H9 (cell line): Measurements from ENCODE around the gene COPRS. TPM values are rescaled to one million over a fixed set of nuclear protein-coding genes. Genes with fewer than 3 reads are reported as not detected.

Experiments
- DNase-seq: peaks from one replicate; pipeline ENCODE4 v3.0.0-alpha.2; 2017
- H2AFZ ChIP-seq: one replicate; pipeline ENCODE4 v1.6.1; 2013; ENCODE audit warnings: mild to moderate bottlenecking, low read length, control low read depth, moderate library complexity
- H2AK5ac ChIP-seq: 2 replicates; pipeline ENCODE4 v1.6.1; 2013; ENCODE audit warnings: low read length, control low read depth, mixed read lengths; ENCODE audit not compliant: insufficient read length
- H2BK120ac ChIP-seq: one replicate; pipeline ENCODE4 v1.6.1; 2013; ENCODE audit warnings: low read depth, mild to moderate bottlenecking, low read length, control low read depth, inconsistent platforms; ENCODE audit not compliant: poor library complexity, severe bottlenecking
- H2BK12ac ChIP-seq: 2 replicates; pipeline ENCODE4 v1.6.1; 2013; ENCODE audit warnings: low read length, control low read depth, mixed read lengths, low read depth; ENCODE audit not compliant: insufficient read length
- H2BK15ac ChIP-seq: 2 replicates; pipeline ENCODE4 v1.6.1; 2013; ENCODE audit warnings: low read depth, low read length, control low read depth
- H2BK20ac ChIP-seq: one replicate; pipeline ENCODE4 v1.6.1; 2013; ENCODE audit warnings: low read depth, mild to moderate bottlenecking, low read length, control low read depth, inconsistent platforms; ENCODE audit not compliant: poor library complexity, severe bottlenecking
- H2BK5ac ChIP-seq: 2 replicates; pipeline ENCODE4 v1.6.1; 2013; ENCODE audit warnings: low read length, control low read depth, mixed read lengths; ENCODE audit not compliant: insufficient read length
- H3K14ac ChIP-seq: 2 replicates; pipeline ENCODE4 v1.6.1; 2013; ENCODE audit warnings: low read length, control low read depth; ENCODE audit not compliant: insufficient read depth
- H3K18ac ChIP-seq: 2 replicates; pipeline ENCODE4 v1.6.1; 2013; ENCODE audit warnings: low read depth, mild to moderate bottlenecking, mixed read lengths, low read length, control low read depth; ENCODE audit not compliant: insufficient read length
- H3K23ac ChIP-seq: 2 replicates; pipeline ENCODE4 v1.6.1; 2013; ENCODE audit warnings: low read length, control low read depth, mixed read lengths, low read depth; ENCODE audit not compliant: insufficient read length
- H3K23me2 ChIP-seq: 2 replicates; pipeline ENCODE4 v1.6.1; 2013; ENCODE audit warnings: low read depth, mild to moderate bottlenecking, mixed read lengths, low read length, control low read depth; ENCODE audit not compliant: insufficient read length, poor library complexity, severe bottlenecking
- H3K27ac ChIP-seq: 2 replicates; pipeline ENCODE4 v1.5.1; 2013; ENCODE audit warnings: low read length, control low read depth, mixed read lengths, low read depth; ENCODE audit not compliant: insufficient read length
- H3K27me3 ChIP-seq: 2 replicates; pipeline ENCODE4 v1.6.1; 2013; ENCODE audit warnings: low read length, control low read depth, inconsistent platforms; ENCODE audit not compliant: insufficient read depth
- H3K4ac ChIP-seq: 2 replicates; pipeline ENCODE4 v1.6.1; 2013; ENCODE audit warnings: low read depth, mild to moderate bottlenecking, control low read depth, inconsistent platforms, low read length, moderate library complexity
- H3K4me1 ChIP-seq: 2 replicates; pipeline ENCODE4 v1.6.1; 2013; ENCODE audit warnings: low read length, control low read depth, inconsistent platforms; ENCODE audit not compliant: insufficient read depth
- H3K4me2 ChIP-seq: 2 replicates; pipeline ENCODE4 v1.6.1; 2013; ENCODE audit warnings: low read length, control low read depth, mixed read lengths; ENCODE audit not compliant: insufficient read length, insufficient read depth
- H3K56ac ChIP-seq: 2 replicates; pipeline ENCODE4 v1.6.1; 2013; ENCODE audit warnings: low read depth, mild to moderate bottlenecking, mixed read lengths, low read length, control low read depth; ENCODE audit not compliant: insufficient read length
- H3K79me1 ChIP-seq: 2 replicates; pipeline ENCODE4 v1.6.1; 2013; ENCODE audit warnings: low read depth, mild to moderate bottlenecking, moderate library complexity, low read length, control low read depth, inconsistent platforms; ENCODE audit not compliant: insufficient read depth, poor library complexity, severe bottlenecking
- H3K79me2 ChIP-seq: 2 replicates; pipeline ENCODE4 v1.6.1; 2013; ENCODE audit warnings: low read length, control low read depth, inconsistent platforms; ENCODE audit not compliant: insufficient read depth
- H3K9ac ChIP-seq: 2 replicates; pipeline ENCODE4 v1.6.1; 2013; ENCODE audit warnings: low read length, control low read depth, mixed read lengths; ENCODE audit not compliant: insufficient read length; ENCODE audit errors: extremely low read depth
- H3K9me3 ChIP-seq: one replicate; pipeline ENCODE4 v1.6.1; 2013; ENCODE audit warnings: low read depth, low read length, inconsistent platforms; ENCODE audit not compliant: control insufficient read depth
- H3T11ph ChIP-seq: one replicate; pipeline ENCODE4 v1.6.1; 2013; ENCODE audit warnings: mild to moderate bottlenecking, low read length, control low read depth, inconsistent platforms
- H4K20me1 ChIP-seq: one replicate; pipeline ENCODE4 v1.6.1; 2013; ENCODE audit not compliant: control insufficient read depth, insufficient read length, insufficient read depth
- H4K5ac ChIP-seq: 2 replicates; pipeline ENCODE4 v1.6.1; 2013; ENCODE audit warnings: low read depth, mild to moderate bottlenecking, mixed read lengths, low read length, control low read depth; ENCODE audit not compliant: insufficient read length
- H4K8ac ChIP-seq: replicated peaks from 2 replicates; pipeline ENCODE4 v1.6.1; 2013; ENCODE audit warnings: low read length, control low read depth, mixed read lengths, low read depth; ENCODE audit not compliant: insufficient read length
- H4K91ac ChIP-seq: 2 replicates; pipeline ENCODE4 v1.6.1; 2013; ENCODE audit warnings: low read depth, mild to moderate bottlenecking, moderate library complexity, mixed read lengths, low read length, control low read depth; ENCODE audit not compliant: insufficient read length
- H3K27ac Mint-ChIP-seq, 3 experiments: 2 replicates in 2 of 3; 3 replicates in 1 of 3; pipeline ENCODE4 v1.8.0; 2020 to 2021; ENCODE audit warnings: mixed read lengths in 3 of 3, mild to moderate bottlenecking in 1 of 3, moderate library complexity in 1 of 3
- H3K27me3 Mint-ChIP-seq: 2 replicates; pipeline ENCODE4 v1.8.0; 2021; ENCODE audit warnings: low read depth, mild to moderate bottlenecking, moderate library complexity, mixed read lengths
- H3K36me3 Mint-ChIP-seq, 3 experiments: 2 replicates in 2 of 3; 3 replicates in 1 of 3; pipeline ENCODE4 v1.8.0; 2020 to 2021; ENCODE audit warnings: low read depth in 3 of 3, mixed read lengths in 3 of 3; ENCODE audit not compliant: insufficient read depth in 1 of 3
- H3K4me1 Mint-ChIP-seq, 2 experiments: 2 replicates each; pipeline ENCODE4 v1.8.0; 2020; ENCODE audit warnings: mixed read lengths in 2 of 2
- H3K4me3 Mint-ChIP-seq, 2 experiments: 2 replicates in 1 of 2; 3 replicates in 1 of 2; pipeline ENCODE4 v1.8.0; 2020 to 2021; ENCODE audit warnings: mild to moderate bottlenecking in 2 of 2, mixed read lengths in 2 of 2, moderate library complexity in 1 of 2
- H3K9me3 Mint-ChIP-seq, 2 experiments: 2 replicates in 1 of 2; 3 replicates in 1 of 2; pipeline ENCODE4 v1.8.0; 2020; ENCODE audit warnings: mild to moderate bottlenecking in 2 of 2, mixed read lengths in 2 of 2, moderate library complexity in 1 of 2
- total RNA-seq: library from RNA; stranded (reverse); gene quantifications from 2 replicates; pipeline ENCODE4 v1.2.1, GENCODE V29; 2021
- TF ChIP-seq, protein P1 (sequence below): fragments of 200-600 bp; sonication (generic); conservative IDR thresholded peaks from 3 replicates; pipeline ENCODE4 v1.8.0; 2021; ENCODE audit warnings: antibody characterized with exemption, mild to moderate bottlenecking

The COPRS gene
- total RNA-seq, 1 experiment from 2014 or later = 43.8 TPM

- Histone ChIP-seq H4K5ac (no peak overlapping the region), H3T11ph (no peak overlapping the region), H2AFZ (no peak overlapping the region), H3K23me2 (no peaks in the 10 kb centered on the region), H4K91ac (no peak overlapping the region), H3K4me1 (no peaks in the 10 kb centered on the region), H4K20me1 (no peaks in the 10 kb centered on the region), H2AK5ac (no peak overlapping the region), H2BK120ac (no peak overlapping the region), H3K18ac (no peak overlapping the region), H3K9ac (no peak overlapping the region), H2BK12ac (no peak overlapping the region), H3K14ac (no peak overlapping the region), H3K56ac (no peak overlapping the region), H2BK5ac (no peak overlapping the region), H3K9me3 (no peaks in the 10 kb centered on the region), H3K4ac (no peak overlapping the region), H3K79me2 (no peaks in the 10 kb centered on the region), H4K8ac (no peak overlapping the region), H3K23ac (no peak overlapping the region), H3K4me2 (no peak overlapping the region), H3K79me1 (no peaks in the 10 kb centered on the region), H3K27ac (no peak overlapping the region), H3K27me3 (no peaks in the 10 kb centered on the region), H2BK20ac (no peak overlapping the region), H2BK15ac (no peak overlapping the region)
- Mint-ChIP-seq H3K36me3 (peaks cover 35 to 91% (median 68%) of the 10 kb centered on the region in 3 experiments; a peak in 6 of 7 replicates), H3K9me3 (no peaks in the 10 kb centered on the region), H3K27me3 (no peaks in the 10 kb centered on the region), H3K4me1 (no peaks in the 10 kb centered on the region), H3K4me3 (no peak overlapping the region), H3K27ac (0 out of 7 replicates have a peak overlapping the region, but pooled peaks of 1 of the 3 experiments have one; percentile 62)
- DNase-seq = no peak
- TF ChIP-seq, protein P1, sequence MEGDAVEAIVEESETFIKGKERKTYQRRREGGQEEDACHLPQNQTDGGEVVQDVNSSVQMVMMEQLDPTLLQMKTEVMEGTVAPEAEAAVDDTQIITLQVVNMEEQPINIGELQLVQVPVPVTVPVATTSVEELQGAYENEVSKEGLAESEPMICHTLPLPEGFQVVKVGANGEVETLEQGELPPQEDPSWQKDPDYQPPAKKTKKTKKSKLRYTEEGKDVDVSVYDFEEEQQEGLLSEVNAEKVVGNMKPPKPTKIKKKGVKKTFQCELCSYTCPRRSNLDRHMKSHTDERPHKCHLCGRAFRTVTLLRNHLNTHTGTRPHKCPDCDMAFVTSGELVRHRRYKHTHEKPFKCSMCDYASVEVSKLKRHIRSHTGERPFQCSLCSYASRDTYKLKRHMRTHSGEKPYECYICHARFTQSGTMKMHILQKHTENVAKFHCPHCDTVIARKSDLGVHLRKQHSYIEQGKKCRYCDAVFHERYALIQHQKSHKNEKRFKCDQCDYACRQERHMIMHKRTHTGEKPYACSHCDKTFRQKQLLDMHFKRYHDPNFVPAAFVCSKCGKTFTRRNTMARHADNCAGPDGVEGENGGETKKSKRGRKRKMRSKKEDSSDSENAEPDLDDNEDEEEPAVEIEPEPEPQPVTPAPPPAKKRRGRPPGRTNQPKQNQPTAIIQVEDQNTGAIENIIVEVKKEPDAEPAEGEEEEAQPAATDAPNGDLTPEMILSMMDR = no peak
Observed at GRCh38 chr17:31878703-31879073, 19.6 kb upstream of the COPRS start.
